ENCODE results near the gene PLEKHG3.

PLEKHG3 gene

DNA sequence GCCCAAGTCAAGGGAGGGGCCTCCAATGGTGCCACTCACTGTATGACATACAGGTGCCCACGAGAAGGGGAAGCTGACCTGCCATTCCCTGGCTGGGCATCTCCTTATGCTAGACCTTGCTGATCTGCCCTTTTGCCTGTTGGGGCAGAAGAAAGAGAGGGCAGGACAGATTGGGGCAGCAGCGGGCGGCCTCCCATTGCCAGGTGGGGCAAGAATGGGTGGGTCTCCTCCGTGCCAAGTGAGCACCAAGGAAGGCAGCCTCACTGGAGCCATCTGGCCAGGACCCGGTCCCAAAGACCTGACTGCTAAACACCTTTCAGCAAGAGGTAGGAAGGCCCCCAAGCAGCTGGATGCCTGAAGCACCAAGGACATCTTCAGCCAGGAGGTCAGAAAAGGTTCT is 50.5 kb downstream of the PLEKHG3 start:
- H3K27ac ChIP-seq: no peak overlapping the region
- no peak for TF ChIP-seq ZFX (IDR thresholded peaks at IDR 0.05; ENCODE audit: borderline replicate concordance)
- TF ChIP-seq, protein P1, sequence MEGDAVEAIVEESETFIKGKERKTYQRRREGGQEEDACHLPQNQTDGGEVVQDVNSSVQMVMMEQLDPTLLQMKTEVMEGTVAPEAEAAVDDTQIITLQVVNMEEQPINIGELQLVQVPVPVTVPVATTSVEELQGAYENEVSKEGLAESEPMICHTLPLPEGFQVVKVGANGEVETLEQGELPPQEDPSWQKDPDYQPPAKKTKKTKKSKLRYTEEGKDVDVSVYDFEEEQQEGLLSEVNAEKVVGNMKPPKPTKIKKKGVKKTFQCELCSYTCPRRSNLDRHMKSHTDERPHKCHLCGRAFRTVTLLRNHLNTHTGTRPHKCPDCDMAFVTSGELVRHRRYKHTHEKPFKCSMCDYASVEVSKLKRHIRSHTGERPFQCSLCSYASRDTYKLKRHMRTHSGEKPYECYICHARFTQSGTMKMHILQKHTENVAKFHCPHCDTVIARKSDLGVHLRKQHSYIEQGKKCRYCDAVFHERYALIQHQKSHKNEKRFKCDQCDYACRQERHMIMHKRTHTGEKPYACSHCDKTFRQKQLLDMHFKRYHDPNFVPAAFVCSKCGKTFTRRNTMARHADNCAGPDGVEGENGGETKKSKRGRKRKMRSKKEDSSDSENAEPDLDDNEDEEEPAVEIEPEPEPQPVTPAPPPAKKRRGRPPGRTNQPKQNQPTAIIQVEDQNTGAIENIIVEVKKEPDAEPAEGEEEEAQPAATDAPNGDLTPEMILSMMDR (IDR thresholded peaks at IDR 0.05): no peak

DNA sequence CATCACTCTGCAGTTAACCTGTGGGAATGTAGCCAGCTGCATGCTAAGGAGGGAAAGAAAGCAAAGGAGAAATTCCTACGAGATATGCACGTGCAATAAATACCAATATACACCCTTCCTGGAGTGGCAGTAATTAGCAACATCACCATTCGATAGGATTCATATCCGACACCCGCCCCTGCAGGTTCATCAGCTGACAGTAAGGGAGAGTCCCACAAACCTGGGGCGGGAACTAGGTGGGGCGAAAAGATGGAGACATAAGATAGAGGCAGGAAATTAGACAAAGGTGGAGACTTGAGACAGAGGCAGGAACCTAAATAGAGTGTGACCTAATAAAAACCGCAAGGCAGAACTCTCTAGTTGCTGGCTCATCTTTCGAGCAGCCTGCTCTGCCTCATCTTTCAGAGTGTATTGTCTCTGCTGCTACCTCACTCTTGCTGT is 51.6 kb downstream of the PLEKHG3 start:
- TF ChIP-seq, protein P1 (IDR thresholded peaks at IDR 0.05): no peak
- TF ChIP-seq ZFX (IDR thresholded peaks at IDR 0.05; ENCODE audit: borderline replicate concordance): no peak
- H3K27ac ChIP-seq: no peak overlapping the region

DNA sequence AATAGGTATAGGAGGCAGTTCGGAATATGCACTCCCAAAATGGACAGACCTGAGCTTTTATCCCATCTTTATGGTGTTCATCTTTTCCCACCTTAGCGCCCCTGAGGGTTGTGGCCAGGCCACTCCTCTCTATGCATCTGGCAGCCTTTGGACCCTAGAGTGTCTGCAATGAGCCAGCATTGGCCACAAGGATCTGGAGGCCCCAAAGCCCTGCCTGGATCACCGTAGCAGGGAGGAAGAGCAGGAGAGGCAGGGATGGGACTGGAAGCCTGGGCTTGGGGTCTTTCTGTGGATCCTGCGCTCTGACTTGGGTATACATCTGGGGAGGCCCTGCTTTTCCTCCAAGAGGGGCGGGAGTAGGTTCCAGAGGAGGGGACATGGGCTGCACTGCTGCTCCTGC is 52.5 kb downstream of the PLEKHG3 start:
- TF ChIP-seq ZFX (IDR thresholded peaks at IDR 0.05; ENCODE audit: borderline replicate concordance): no peak
- TF ChIP-seq, protein P1 (IDR thresholded peaks at IDR 0.05): no peak
- H3K27ac ChIP-seq: no peak overlapping the region

DNA sequence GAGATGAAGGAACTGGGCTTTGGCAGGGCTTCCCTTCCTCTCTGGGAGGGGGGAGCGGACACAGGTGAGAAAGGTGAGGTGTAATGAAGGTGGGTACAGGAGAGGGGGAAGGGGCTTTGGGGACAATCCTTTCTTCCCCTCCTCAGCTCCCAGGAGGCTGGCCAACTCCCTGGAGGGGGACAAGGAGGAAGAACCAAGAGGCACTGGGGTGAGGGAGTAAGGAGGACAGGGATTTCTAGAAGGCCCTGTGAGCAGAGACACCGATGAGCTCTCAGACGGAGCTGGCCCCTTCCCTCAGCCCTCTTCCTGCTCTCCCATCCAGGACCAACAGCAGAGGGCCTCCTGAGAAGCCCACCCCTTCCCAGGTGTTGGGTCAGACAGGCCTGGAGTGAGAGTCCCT is 53.4 kb downstream of the PLEKHG3 start:
- H3K27ac ChIP-seq: no peak overlapping the region
- TF ChIP-seq, protein P1 (IDR thresholded peaks at IDR 0.05): no peak
- no peak for TF ChIP-seq ZFX (IDR thresholded peaks at IDR 0.05; ENCODE audit: borderline replicate concordance)

GRCh38 chr14:64758025-64758521 is 53.8 kb downstream of the PLEKHG3 start:
- TF ChIP-seq, protein P1 (IDR thresholded peaks at IDR 0.05): no peak
- TF ChIP-seq ZFX (IDR thresholded peaks at IDR 0.05; ENCODE audit: borderline replicate concordance): no peak
- no peak overlapping the region for H3K27ac ChIP-seq

- TF ChIP-seq, protein P1 (IDR thresholded peaks at IDR 0.05): no peak
- TF ChIP-seq ZFX (IDR thresholded peaks at IDR 0.05; ENCODE audit: borderline replicate concordance): no peak
- H3K27ac ChIP-seq: no peak overlapping the region
Observed at GRCh38 chr14:64758691-64759554, 54.7 kb downstream of the PLEKHG3 start.

GRCh38 chr14:64759555-64759938 is 55.3 kb downstream of the PLEKHG3 start:
- TF ChIP-seq, protein P1 (IDR thresholded peaks at IDR 0.05): no peak
- no peak for TF ChIP-seq ZFX (IDR thresholded peaks at IDR 0.05; ENCODE audit: borderline replicate concordance)
- H3K27ac ChIP-seq: no peak overlapping the region

Data from 22Rv1 (cell line).